A549 (cell line): ENCODE results near the gene FOXO6. TPM values are rescaled to one million over a fixed set of nuclear protein-coding genes. Genes with fewer than 3 reads are reported as not detected.

Source experiments
- ATAC-seq, 2 experiments: fragments of 200-7000 bp in 1 of 2; fragments of >200 bp in 1 of 2; cut with Nextera tagmentation in 1 of 2; cut with Tn5 transposase in 1 of 2; 3 replicates each; pipeline versions ENCODE4 v1.8.0 to v1.9.1; 2018 to 2020; ENCODE audit warnings: mild to moderate bottlenecking in 1 of 2, moderate library complexity in 1 of 2
- CTCF ChIA-PET: fragments of 300-600 bp; sonication (Branson Sonifier 250); formaldehyde crosslinking; extraction: SDS; loops from one replicate; lab custom pipeline; 2021; ENCODE audit warnings: antibody characterized with exemption, inconsistent platforms; lab: Yijun Ruan, JAX
- POLR2A ChIA-PET: fragments of 350-600 bp; formaldehyde crosslinking; extraction: SDS; loops from one replicate; lab custom pipeline; 2021; ENCODE audit warnings: antibody characterized with exemption, inconsistent platforms; lab: Yijun Ruan, JAX
- DNase-seq, 2 experiments: peaks; one replicate each; pipeline versions ENCODE4 v3.0.0 to v3.0.0-alpha.2; 2011 to 2016; ENCODE audit warnings: low read depth in 1 of 2, low spot score in 1 of 2
- FAIRE-seq: peaks from 2 replicates; lab custom pipeline; 2011; peaks lifted over from hg19 to GRCh38; lab: Jason Lieb, UNC
- H3K27ac ChIP-seq, 2 experiments: fragments of >200 bp; sonication (Bioruptor Twin); formaldehyde crosslinking; 3 replicates each; pipeline ENCODE4 v1.5.1; 2016 to 2017
- H3K4me1 ChIP-seq: fragments of >200 bp; sonication (Bioruptor Twin); formaldehyde crosslinking; 3 replicates; pipeline ENCODE4 v1.6.1; 2016
- H3K4me2 ChIP-seq: fragments of >200 bp; sonication (Bioruptor Twin); formaldehyde crosslinking; 3 replicates; pipeline ENCODE4 v1.6.1; 2016
- H3K4me3 ChIP-seq: fragments of >200 bp; sonication (Bioruptor Twin); formaldehyde crosslinking; 3 replicates; pipeline ENCODE4 v1.5.1; 2016
- H3K9me3 ChIP-seq: fragments of >200 bp; sonication (Bioruptor Twin); formaldehyde crosslinking; 3 replicates; pipeline ENCODE4 v1.6.1; 2016
- BHLHE40 ChIP-seq: IDR thresholded peaks from 2 replicates; pipeline ENCODE4 v1.6.1; 2012; ENCODE audit warnings: low read depth, low read length, inconsistent platforms
- CHD2 ChIP-seq: fragments of 150-350 bp; IDR thresholded peaks from 2 replicates; pipeline ENCODE4 v1.6.1; 2014; ENCODE audit warnings: low read length; ENCODE audit not compliant: partially characterized antibody
- CTCF ChIP-seq: fragments of >200 bp; sonication (Bioruptor Twin); formaldehyde crosslinking; IDR thresholded peaks from 3 replicates; pipeline ENCODE4 v1.5.1; 2016
- EHMT2 ChIP-seq: fragments of 200-600 bp; sonication (generic); IDR thresholded peaks from 2 replicates; pipeline ENCODE4 v1.6.1; 2016; ENCODE audit warnings: antibody characterized with exemption, low read depth, mild to moderate bottlenecking, moderate library complexity
- ESRRA ChIP-seq: fragments of 150-350 bp; IDR thresholded peaks from 2 replicates; pipeline ENCODE4 v1.6.1; 2014; ENCODE audit warnings: mild to moderate bottlenecking, low read length, borderline replicate concordance
- FOSL2 ChIP-seq, 2 experiments: fragments of 450-650 bp in 1 of 2; fragments of >200 bp in 1 of 2; sonication (Bioruptor Twin) in 1 of 2; formaldehyde crosslinking; IDR thresholded peaks; 2 replicates each; pipeline versions ENCODE4 v1.5.0 to v1.6.1; 2016 to 2020; ENCODE audit warnings: mild to moderate bottlenecking in 1 of 2, moderate library complexity in 1 of 2
- GATA3 ChIP-seq: IDR thresholded peaks from 2 replicates; pipeline ENCODE4 v1.6.1; 2012; ENCODE audit warnings: borderline replicate concordance
- HOXA7 ChIP-seq: fragments of 250-450 bp; sonication (Bioruptor Pico); IDR thresholded peaks from 2 replicates; pipeline ENCODE4 v1.5.0; 2020; ENCODE audit warnings: mild to moderate bottlenecking, moderate library complexity
- HOXB13 ChIP-seq: fragments of 250-450 bp; sonication (Bioruptor Pico); IDR thresholded peaks from 2 replicates; pipeline ENCODE4 v1.5.0; 2020; ENCODE audit warnings: low read depth, mild to moderate bottlenecking, moderate library complexity
- HOXB5 ChIP-seq: fragments of 250-450 bp; sonication (Bioruptor Pico); IDR thresholded peaks from 2 replicates; pipeline ENCODE4 v1.5.0; 2020; ENCODE audit warnings: mild to moderate bottlenecking, moderate library complexity
- JUN ChIP-seq, 2 experiments: fragments of >200 bp; sonication (Bioruptor Twin); formaldehyde crosslinking; IDR thresholded peaks; 2 replicates in 1 of 2; 3 replicates in 1 of 2; pipeline ENCODE4 v1.6.1; 2016 to 2017
- JUNB ChIP-seq: fragments of >200 bp; sonication (Bioruptor Twin); formaldehyde crosslinking; IDR thresholded peaks from 2 replicates; pipeline ENCODE4 v1.6.1; 2016
- KDM1A ChIP-seq: fragments of 200-600 bp; sonication (generic); IDR thresholded peaks from 2 replicates; pipeline ENCODE4 v1.6.1; 2016; ENCODE audit warnings: low read depth, mild to moderate bottlenecking
- MAZ ChIP-seq: fragments of 150-350 bp; IDR thresholded peaks from 2 replicates; pipeline ENCODE4 v1.6.1; 2014; ENCODE audit warnings: antibody characterized with exemption, low read depth, low read length, borderline replicate concordance
- RAD21 ChIP-seq, 2 experiments: fragments of >200 bp in 1 of 2; sonication (Bioruptor Twin) in 1 of 2; formaldehyde crosslinking in 1 of 2; IDR thresholded peaks in 1 of 2; conservative IDR thresholded peaks in 1 of 2; 2 replicates in 1 of 2; 3 replicates in 1 of 2; pipeline ENCODE4 v1.6.1; 2012 to 2018; ENCODE audit warnings: inconsistent platforms in 1 of 2
- RCOR1 ChIP-seq: fragments of 150-350 bp; IDR thresholded peaks from 2 replicates; pipeline ENCODE4 v1.6.1; 2014; ENCODE audit warnings: antibody characterized with exemption, low read length, low read depth
- SMC3 ChIP-seq: fragments of >200 bp; sonication (Bioruptor Twin); formaldehyde crosslinking; IDR thresholded peaks from 3 replicates; pipeline ENCODE4 v1.6.1; 2018; ENCODE audit warnings: inconsistent platforms
- ZFP36 ChIP-seq: fragments of 450-650 bp; IDR thresholded peaks from 2 replicates; pipeline ENCODE4 v1.6.1; 2014; ENCODE audit warnings: borderline replicate concordance; ENCODE audit not compliant: partially characterized antibody
- ZNF302 ChIP-seq: fragments of 250-450 bp; sonication (Bioruptor Pico); IDR thresholded peaks from 2 replicates; pipeline ENCODE4 v1.9.0; 2021; ENCODE audit warnings: inconsistent platforms, mild to moderate bottlenecking, moderate library complexity
- WGBS: methylation state at CpG from one replicate; pipeline ENCODE4 v1.1.6; 2017; ENCODE audit errors: missing lambda C conversion rate; 5-methylcytosine and 5-hydroxymethylcytosine counted together
- polyA plus RNA-seq, 4 experiments: library from polyadenylated mRNA; depleted of rRNA in 3 of 4; stranded (reverse); fragments of >200 nt; fragmentation: RNase III in 1 of 4; extraction: RNeasy Plus Mini Kit Qiagen cat#74134 plus additional on column Dnase treatment in 1 of 4; gene quantifications; 2 replicates in 3 of 4; 3 replicates in 1 of 4; pipeline ENCODE4 v1.2.3, GENCODE V29; 2011 to 2017
- TF ChIP-seq, protein P1 (sequence below): IDR thresholded peaks from 2 replicates; pipeline ENCODE4 v1.6.1; 2012

Gene FOXO6
- polyA plus RNA-seq, 2 of the 4 experiments (the other 2 are of a cell fraction) = 0.10 to 0.25 TPM

DNA sequence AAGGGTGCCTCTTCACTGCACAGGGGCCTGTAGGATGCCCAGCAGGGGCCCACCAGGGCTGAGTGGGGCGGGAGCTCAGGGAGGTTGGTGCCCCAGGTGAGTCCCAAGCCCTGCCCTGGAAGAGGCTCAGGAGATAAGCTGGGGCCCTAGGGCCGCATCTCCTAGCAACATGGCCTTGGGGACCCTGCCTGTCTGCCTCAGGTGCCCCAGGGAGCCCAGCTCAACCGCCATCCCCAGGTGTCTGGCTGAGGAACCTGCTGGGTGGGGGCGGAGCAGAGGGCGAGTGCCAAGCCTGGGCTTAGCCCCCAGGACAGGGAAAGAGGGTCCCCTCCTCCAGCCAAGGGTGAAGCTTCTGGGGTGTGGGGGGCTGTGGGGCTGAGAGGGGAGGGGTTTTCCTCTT, 54.8 kb downstream of the FOXO6 start (continued):
- TF ChIP-seq HOXA7 (CRISPR knock-in tag) = no peak

- 0 out of 6 replicates have a peak overlapping the region, but pooled peaks of 1 of the 2 experiments have one; percentile 6 for H3K27ac ChIP-seq
- TF ChIP-seq SMC3 (peak; percentile 89), RAD21 (conservative IDR thresholded peaks at IDR 0.05 in 1 of 2, IDR thresholded peaks at IDR 0.05 in 1 of 2) (peak; percentile 84 to 91), ZFP36 (no peak), ZNF302 (no peak), FOSL2 (IDR thresholded peaks at IDR 0.05) (no peak), FOSL2 (CRISPR knock-in tag; IDR thresholded peaks at IDR 0.05) (peak; percentile 63), CTCF (peak; percentile 73)
- DNase-seq (peak; percentile 70 to 76), FAIRE-seq (no peak), ATAC-seq (peak; percentile 69 to 88; a peak in 5 of 6 replicates)
- CTCF ChIA-PET = interaction anchor here (0.6 to 11.3 kb wide), 39 partner anchors 10 to 392 kb away, joined by 3 to 146 read pairs (median 3); no protein-coding TSS in a partner anchor
- H3K4me1 ChIP-seq = peaks cover 15% of the 10 kb centered on the region
- WGBS = 34% methylated on average over 9 of the region's 18 CpGs
- H3K4me3 ChIP-seq = no peak overlapping the region
- no peak overlapping the region for H3K4me2 ChIP-seq
- H3K9me3 ChIP-seq = no peaks in the 10 kb centered on the region
- POLR2A ChIA-PET = interaction anchor here (0.6 kb wide), 1 partner anchor 266 kb away, joined by 5 read pairs; no protein-coding TSS in a partner anchor
These were observed 55.5 kb downstream of the FOXO6 start for GRCh38 chr1:41416552-41417334.

DNA sequence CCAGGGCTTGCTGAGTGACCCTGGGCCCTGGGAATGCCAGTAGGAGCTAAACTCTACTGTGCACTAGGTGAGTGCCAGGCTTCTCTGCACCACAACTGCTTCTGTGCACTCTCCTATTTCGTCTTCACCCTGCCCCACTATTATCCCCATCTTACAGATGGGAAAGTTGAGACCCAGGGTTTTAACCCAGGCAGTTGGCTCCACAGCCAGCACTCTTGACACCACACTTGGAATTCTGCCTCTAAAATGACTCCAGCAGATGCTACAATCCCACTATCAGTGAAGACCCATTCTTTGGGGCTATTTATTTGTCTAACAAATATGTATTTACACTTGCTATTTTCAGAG, 56.1 kb downstream of the FOXO6 start:
- Histone ChIP-seq H3K27ac (no peak overlapping the region), H3K9me3 (no peaks in the 10 kb centered on the region)
- TF ChIP-seq FOSL2 (IDR thresholded peaks at IDR 0.05) (no peak), FOSL2 (CRISPR knock-in tag; IDR thresholded peaks at IDR 0.05) (no peak), JUN (IDR thresholded peaks at IDR 0.05) (no peak), ZFP36 (no peak), GATA3 (no peak), KDM1A (peak; percentile 52; the same call in 1 of the 2 replicates)
- TF ChIP-seq, protein P1, sequence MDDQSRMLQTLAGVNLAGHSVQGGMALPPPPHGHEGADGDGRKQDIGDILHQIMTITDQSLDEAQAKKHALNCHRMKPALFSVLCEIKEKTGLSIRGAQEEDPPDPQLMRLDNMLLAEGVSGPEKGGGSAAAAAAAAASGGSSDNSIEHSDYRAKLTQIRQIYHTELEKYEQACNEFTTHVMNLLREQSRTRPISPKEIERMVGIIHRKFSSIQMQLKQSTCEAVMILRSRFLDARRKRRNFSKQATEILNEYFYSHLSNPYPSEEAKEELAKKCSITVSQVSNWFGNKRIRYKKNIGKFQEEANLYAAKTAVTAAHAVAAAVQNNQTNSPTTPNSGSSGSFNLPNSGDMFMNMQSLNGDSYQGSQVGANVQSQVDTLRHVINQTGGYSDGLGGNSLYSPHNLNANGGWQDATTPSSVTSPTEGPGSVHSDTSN = no peak
- TF ChIP-seq, all 56 proteins: peak for 1
- no peak for DNase-seq
- H3K4me2 ChIP-seq = no peak overlapping the region
- no peak for FAIRE-seq
- peaks cover 15% of the 10 kb centered on the region for H3K4me1 ChIP-seq
- ATAC-seq = no peak
- 7% methylated on average over 1 of the region's 1 CpG for WGBS
- ChIA-PET CTCF (interaction anchor here (0.6 to 11.3 kb wide), 37 partner anchors 8 to 392 kb away, joined by 3 to 146 read pairs (median 4); no protein-coding TSS in a partner anchor), POLR2A (no interaction called here)
- no peak overlapping the region for H3K4me3 ChIP-seq

- no peak for DNase-seq
- H3K27ac ChIP-seq = no peak overlapping the region
- no peak overlapping the region for H3K4me3 ChIP-seq
- WGBS = 82% methylated on average over 6 of the region's 6 CpGs
- ChIA-PET CTCF (interaction anchor here (0.6 to 11.3 kb wide), 38 partner anchors 8 to 393 kb away, joined by 3 to 146 read pairs (median 4); no protein-coding TSS in a partner anchor), POLR2A (no interaction called here)
- ATAC-seq = no peak
- no peak for TF ChIP-seq BHLHE40
- TF ChIP-seq ESRRA = no peak
- TF ChIP-seq, protein P1 = no peak
- TF ChIP-seq SMC3 = no peak
- TF ChIP-seq JUNB = no peak
- TF ChIP-seq HOXB13 (CRISPR knock-in tag) = no peak
- no peak for TF ChIP-seq RCOR1
- no peak for TF ChIP-seq CHD2
- TF ChIP-seq EHMT2 = no peak
- no peak for TF ChIP-seq MAZ
- no peak for TF ChIP-seq HOXB5 (CRISPR knock-in tag)
- peaks cover 15% of the 10 kb centered on the region for H3K4me1 ChIP-seq
- no peak overlapping the region for H3K4me2 ChIP-seq
- no peaks in the 10 kb centered on the region for H3K9me3 ChIP-seq
- FAIRE-seq = no peak
These were observed 56.5 kb downstream of the FOXO6 start for GRCh38 chr1:41417746-41418145.
